Cardiac muscle cell (in vitro differentiated cells and primary cell): ENCODE results near the gene PRKCA. TPM values are rescaled to one million over a fixed set of nuclear protein-coding genes. Genes with fewer than 3 reads are reported as not detected.

Experiments used
- DNase-seq, 2 donors: peaks; one replicate each; pipeline versions ENCODE4 v3.0.0 to v3.0.0-alpha.2; 2010 to 2017; ENCODE audit warnings: low read depth in 1 of 2, low spot score in 1 of 2
- H3K27ac ChIP-seq: fragments of 200-600 bp; sonication (generic); 2 replicates; pipeline ENCODE4 v1.5.1; 2016
- H3K27me3 ChIP-seq: fragments of 200-600 bp; sonication (generic); 2 replicates; pipeline ENCODE4 v1.6.0; 2016; ENCODE audit warnings: control low read depth
- H3K36me3 ChIP-seq: fragments of 200-600 bp; sonication (generic); 2 replicates; pipeline ENCODE4 v1.5.1; 2016; ENCODE audit warnings: control low read depth
- H3K4me1 ChIP-seq: fragments of 200-600 bp; sonication (generic); 2 replicates; pipeline ENCODE4 v1.8.1; 2017; ENCODE audit warnings: low read depth, mild to moderate bottlenecking, mixed run types
- H3K4me3 ChIP-seq: fragments of 200-600 bp; sonication (generic); 2 replicates; pipeline ENCODE4 v1.5.1; 2016; ENCODE audit warnings: mild to moderate bottlenecking
- H3K9me3 ChIP-seq: fragments of 200-600 bp; sonication (generic); 2 replicates; pipeline ENCODE4 v1.5.1; 2017; ENCODE audit warnings: low read depth, mild to moderate bottlenecking, control low read depth
- CTCF ChIP-seq: IDR thresholded peaks from 2 replicates; pipeline ENCODE4 v1.5.1; 2012; ENCODE audit warnings: low read depth, mild to moderate bottlenecking, low read length
- polyA plus RNA-seq: library from polyadenylated mRNA; unstranded; fragments of >200 nt; fragmentation: Nextera tagmentation; extraction: Ambion mirVana; gene quantifications from 2 replicates; pipeline ENCODE4 v1.2.1, GENCODE V29; 2016
- total RNA-seq: library from RNA; depleted of rRNA; stranded (reverse); fragments of >200 nt; gene quantifications from 2 replicates; pipeline ENCODE4 v1.2.3, GENCODE V29; 2016

Gene PRKCA
- total and polyA plus RNA-seq, 2 experiments from 2014 or later: 3.1 to 10.3 TPM

- Histone ChIP-seq H3K9me3 (no peaks in the 10 kb centered on the region), H3K27ac (no peak overlapping the region), H3K4me3 (no peak overlapping the region), H3K4me1 (peaks cover 11% of the 10 kb centered on the region), H3K27me3 (no peaks in the 10 kb centered on the region), H3K36me3 (no peaks in the 10 kb centered on the region)
- DNase-seq: peak in 1 of 2 donors; percentile 29
- no peak for TF ChIP-seq CTCF
Measured at GRCh38 chr17:66364990-66365490, 62.6 kb downstream of the PRKCA start.

- no peak for DNase-seq
- H3K36me3 ChIP-seq: no peaks in the 10 kb centered on the region
- no peak for TF ChIP-seq CTCF
- no peak overlapping the region for H3K27ac ChIP-seq
- peaks cover under 1% of the 10 kb centered on the region for H3K27me3 ChIP-seq
- no peak overlapping the region for H3K4me3 ChIP-seq
- no peaks in the 10 kb centered on the region for H3K9me3 ChIP-seq
- peaks cover 11% of the 10 kb centered on the region for H3K4me1 ChIP-seq
Measured at GRCh38 chr17:66365903-66366302, 63.5 kb downstream of the PRKCA start.

- no peak for TF ChIP-seq CTCF
- no peak overlapping the region for H3K27ac ChIP-seq
- peaks cover 5% of the 10 kb centered on the region for H3K27me3 ChIP-seq
- H3K4me3 ChIP-seq: no peak overlapping the region
- H3K9me3 ChIP-seq: no peaks in the 10 kb centered on the region
- no peaks in the 10 kb centered on the region for H3K36me3 ChIP-seq
- peaks cover 11% of the 10 kb centered on the region for H3K4me1 ChIP-seq
- no peak for DNase-seq
Measured at GRCh38 chr17:66367107-66367506, 64.7 kb downstream of the PRKCA start.

GRCh38 chr17:66369830-66370229, 67.4 kb downstream of the PRKCA start:
- H3K9me3 ChIP-seq: no peaks in the 10 kb centered on the region
- TF ChIP-seq CTCF: no peak
- H3K27ac ChIP-seq: no peak overlapping the region
- H3K36me3 ChIP-seq: no peaks in the 10 kb centered on the region
- DNase-seq: no peak
- peaks cover 17% of the 10 kb centered on the region for H3K4me1 ChIP-seq
- H3K4me3 ChIP-seq: no peak overlapping the region
- peaks cover 5% of the 10 kb centered on the region for H3K27me3 ChIP-seq

- H3K36me3 ChIP-seq: no peaks in the 10 kb centered on the region
- peaks cover 5% of the 10 kb centered on the region for H3K27me3 ChIP-seq
- no peak overlapping the region for H3K27ac ChIP-seq
- no peak for DNase-seq
- peaks cover 7% of the 10 kb centered on the region for H3K4me1 ChIP-seq
- H3K4me3 ChIP-seq: no peak overlapping the region
- H3K9me3 ChIP-seq: no peaks in the 10 kb centered on the region
- TF ChIP-seq CTCF: no peak
Measured at GRCh38 chr17:66371561-66371960, 69.1 kb downstream of the PRKCA start.

GRCh38 chr17:66372182-66372581, 69.8 kb downstream of the PRKCA start:
- Histone ChIP-seq H3K36me3 (no peaks in the 10 kb centered on the region), H3K27me3 (peaks cover 5% of the 10 kb centered on the region), H3K27ac (no peak overlapping the region), H3K4me1 (peaks cover 7% of the 10 kb centered on the region), H3K4me3 (no peak overlapping the region), H3K9me3 (no peaks in the 10 kb centered on the region)
- no peak for DNase-seq
- TF ChIP-seq CTCF: no peak
